GM23338 (cell line): ENCODE results near the gene RPL27A. TPM values are rescaled to one million over a fixed set of nuclear protein-coding genes. Genes with fewer than 3 reads are reported as not detected.

Experiments used
- ATAC-seq: fragments of 200-7000 bp; cut with Tn5 transposase; 3 replicates; pipeline ENCODE4 v1.9.1; 2020
- DNase-seq: peaks from one replicate; pipeline ENCODE4 v3.0.0-alpha.2; 2015; ENCODE audit warnings: low spot score
- H2AFZ ChIP-seq: fragments of 200-600 bp; sonication (generic); 2 replicates; pipeline ENCODE4 v1.8.0; 2016; ENCODE audit warnings: antibody characterized with exemption, mild to moderate bottlenecking, moderate library complexity
- H3F3A ChIP-seq: fragments of 200-600 bp; sonication (generic); replicated peaks from 2 replicates; pipeline ENCODE4 v1.8.0; 2017; ENCODE audit warnings: antibody characterized with exemption, mixed run types, low read depth
- H3K27ac ChIP-seq: fragments of 200-600 bp; sonication (generic); 2 replicates; pipeline ENCODE4 v1.6.1; 2016; ENCODE audit warnings: low read depth
- H3K27me3 ChIP-seq: fragments of 200-600 bp; sonication (generic); 2 replicates; pipeline ENCODE4 v1.8.0; 2016; ENCODE audit warnings: mild to moderate bottlenecking, mixed run types, moderate library complexity; ENCODE audit not compliant: insufficient read depth
- H3K36me3 ChIP-seq: fragments of 200-600 bp; sonication (generic); 2 replicates; pipeline ENCODE4 v1.8.0; 2016; ENCODE audit warnings: mild to moderate bottlenecking; ENCODE audit not compliant: insufficient read depth
- H3K4me1 ChIP-seq: fragments of 200-600 bp; sonication (generic); 2 replicates; pipeline ENCODE4 v1.8.0; 2016; ENCODE audit warnings: mild to moderate bottlenecking, moderate library complexity; ENCODE audit not compliant: insufficient read depth
- H3K4me2 ChIP-seq: fragments of 200-600 bp; sonication (generic); 2 replicates; pipeline ENCODE4 v1.7.1; 2017; ENCODE audit warnings: mixed run types
- H3K4me3 ChIP-seq: fragments of 200-600 bp; sonication (generic); 2 replicates; pipeline ENCODE4 v1.6.1; 2016; ENCODE audit warnings: mixed run types
- H3K79me2 ChIP-seq: fragments of 200-600 bp; sonication (generic); replicated peaks from 2 replicates; pipeline ENCODE4 v1.8.0; 2017; ENCODE audit warnings: mild to moderate bottlenecking; ENCODE audit not compliant: insufficient read depth
- H3K9me2 ChIP-seq: fragments of 200-600 bp; sonication (generic); 2 replicates; pipeline ENCODE4 v1.8.0; 2017; ENCODE audit not compliant: insufficient read depth
- H4K20me1 ChIP-seq: fragments of 200-600 bp; sonication (generic); replicated peaks from 2 replicates; pipeline ENCODE4 v1.8.0; 2017; ENCODE audit warnings: mild to moderate bottlenecking; ENCODE audit not compliant: insufficient read depth
- H3K27ac Mint-ChIP-seq: 2 replicates; pipeline ENCODE4 v1.8.0; 2020; ENCODE audit warnings: inconsistent platforms, mild to moderate bottlenecking, moderate library complexity, mixed read lengths
- H3K27me3 Mint-ChIP-seq: 3 replicates; pipeline ENCODE4 v1.8.0; 2022; ENCODE audit warnings: low read depth, mild to moderate bottlenecking, moderate library complexity, mixed read lengths, inconsistent platforms; ENCODE audit not compliant: insufficient read depth, poor library complexity
- H3K36me3 Mint-ChIP-seq: 3 replicates; pipeline ENCODE4 v1.8.0; 2021; ENCODE audit warnings: low read depth, mild to moderate bottlenecking, inconsistent platforms, moderate library complexity, mixed read lengths
- H3K4me1 Mint-ChIP-seq: 3 replicates; pipeline ENCODE4 v1.8.0; 2020; ENCODE audit warnings: mild to moderate bottlenecking, inconsistent platforms, mixed read lengths
- H3K4me3 Mint-ChIP-seq: 3 replicates; pipeline ENCODE4 v1.8.0; 2021; ENCODE audit warnings: moderate library complexity, mild to moderate bottlenecking, inconsistent platforms, mixed read lengths
- H3K9me3 Mint-ChIP-seq: 3 replicates; pipeline ENCODE4 v1.8.0; 2020; ENCODE audit warnings: moderate library complexity, mild to moderate bottlenecking, inconsistent platforms, mixed read lengths
- CREB1 ChIP-seq: fragments of 250-450 bp; sonication (Bioruptor Pico); IDR thresholded peaks from 2 replicates; pipeline ENCODE4 v1.5.0; 2020; ENCODE audit warnings: low read depth, mild to moderate bottlenecking, moderate library complexity
- EZH2phosphoT487 ChIP-seq: fragments of 200-600 bp; sonication (generic); IDR thresholded peaks from one replicate; pipeline ENCODE4 v1.8.1; 2018; ENCODE audit warnings: antibody characterized with exemption; ENCODE audit not compliant: unreplicated experiment
- REST ChIP-seq: IDR thresholded peaks from one replicate; pipeline ENCODE4 v1.6.1; 2018; ENCODE audit warnings: antibody characterized with exemption; ENCODE audit not compliant: unreplicated experiment
- ZNF114 ChIP-seq: fragments of 250-450 bp; sonication (Bioruptor Pico); IDR thresholded peaks from 2 replicates; pipeline ENCODE4 v1.5.0; 2020; ENCODE audit warnings: mild to moderate bottlenecking, moderate library complexity
- ZNF331 ChIP-seq: fragments of 250-450 bp; sonication (Bioruptor Pico); IDR thresholded peaks from 2 replicates; pipeline ENCODE4 v1.5.0; 2020; ENCODE audit warnings: low read depth, mild to moderate bottlenecking, moderate library complexity
- ZNF462 ChIP-seq: fragments of 250-450 bp; sonication (Bioruptor Pico); IDR thresholded peaks from 2 replicates; pipeline ENCODE4 v1.5.0; 2020; ENCODE audit warnings: mild to moderate bottlenecking, moderate library complexity
- polyA plus RNA-seq: library from polyadenylated mRNA; unstranded; fragments of >200 nt; fragmentation: Nextera tagmentation; extraction: Ambion mirVana; gene quantifications from 2 replicates; pipeline ENCODE4 v1.2.1, GENCODE V29; 2016
- total RNA-seq: library from RNA; depleted of rRNA; stranded (reverse); fragments of >200 nt; shearing (Covaris generic); gene quantifications from 2 replicates; pipeline ENCODE4 v1.2.3, GENCODE V29; 2014
- TF ChIP-seq, protein P1 (sequence below), 2 experiments: fragments of 200-600 bp in 1 of 2; sonication (generic) in 1 of 2; conservative IDR thresholded peaks; 2 replicates each; pipeline versions ENCODE4 v1.5.1 to v1.6.1; 2016 to 2017; ENCODE audit warnings: antibody characterized with exemption in 2 of 2, low read depth in 2 of 2, mild to moderate bottlenecking in 2 of 2, moderate library complexity in 1 of 2

Gene RPL27A
- total and polyA plus RNA-seq, 2 experiments from 2014 or later = 1,283 to 3,167 TPM

DNA sequence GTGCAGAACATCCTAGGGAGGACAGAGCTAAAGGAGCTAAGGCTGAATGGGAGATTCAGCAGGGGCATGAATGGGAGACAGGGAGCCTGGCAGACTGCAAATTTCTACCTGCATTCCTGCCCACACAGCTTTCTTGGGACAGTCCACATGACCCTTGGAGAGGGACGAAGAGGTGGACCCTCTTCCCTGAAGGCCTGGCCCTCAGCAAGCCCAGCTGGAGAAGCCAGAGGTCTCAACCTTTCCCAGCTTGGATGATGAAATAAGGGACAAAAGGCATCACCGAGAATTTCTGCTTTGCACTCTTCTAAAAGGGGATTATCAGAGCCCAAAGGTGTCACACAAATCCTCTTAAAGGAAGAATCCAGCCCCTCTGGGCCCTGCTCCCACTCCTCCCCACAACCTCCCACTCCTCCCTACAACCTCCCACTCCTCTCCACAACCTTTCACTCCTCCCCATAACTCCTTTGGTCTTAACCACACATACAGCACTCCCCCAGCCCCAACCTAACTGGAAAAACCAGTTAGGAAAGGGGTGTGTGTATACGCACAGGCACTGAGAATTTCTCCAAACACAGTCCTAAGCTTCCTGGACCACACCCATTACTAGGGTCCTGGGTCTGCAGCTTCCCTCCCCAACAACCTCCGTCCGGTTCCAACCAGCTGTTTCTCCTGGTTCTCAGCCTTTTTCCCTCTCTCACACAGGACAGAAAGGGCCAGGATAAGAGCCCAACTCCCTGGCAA is 38.4 kb downstream of the RPL27A start (continued):
- TF ChIP-seq ZNF462 (CRISPR knock-in tag) (no peak), ZNF331 (no peak), EZH2phosphoT487 (no peak)

DNA sequence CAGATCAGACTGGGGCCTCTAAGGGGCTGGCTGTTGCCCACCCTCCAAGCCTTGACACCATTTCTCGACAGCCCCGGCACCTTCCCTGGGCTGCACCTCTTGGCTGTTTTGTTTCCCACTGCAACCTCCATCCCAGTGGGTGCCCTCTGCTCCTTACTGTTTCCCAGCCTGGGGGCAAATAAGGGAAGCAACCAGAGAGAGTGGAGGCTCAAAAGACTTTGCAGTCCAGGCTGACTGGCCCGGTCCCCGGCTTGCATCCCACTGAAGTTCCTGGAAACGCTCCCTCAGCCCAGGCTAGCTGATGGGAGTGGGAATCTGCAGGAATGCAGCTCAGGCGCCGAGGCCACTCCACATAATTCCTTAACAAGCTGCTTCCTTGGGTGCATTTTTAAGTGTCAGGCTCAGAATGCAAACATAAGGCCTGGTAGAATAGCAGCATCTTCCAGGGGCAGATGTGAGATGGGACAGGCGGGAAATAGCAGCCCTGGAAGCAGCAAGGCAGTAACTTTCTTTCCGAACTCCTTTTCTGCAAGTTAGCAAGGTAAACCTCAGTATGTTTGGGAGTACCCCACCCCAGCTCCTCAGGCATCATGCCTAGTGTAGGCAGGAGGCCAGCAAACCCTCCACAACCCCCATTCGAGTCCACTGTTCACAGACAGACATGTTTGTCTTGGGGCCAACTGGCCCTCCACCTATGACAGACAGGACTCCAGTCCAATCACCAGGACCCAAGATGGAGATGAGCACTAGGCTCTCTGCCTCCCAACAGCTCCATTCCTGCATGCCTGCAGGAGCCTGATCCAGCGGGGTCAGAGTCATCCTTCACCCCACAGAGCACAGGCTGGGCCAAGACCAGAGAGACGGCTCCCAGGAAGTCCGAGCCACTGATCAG is 39.3 kb downstream of the RPL27A start:
- no peak for DNase-seq
- no peaks in the 10 kb centered on the region for H3K27me3 ChIP-seq
- H3K36me3 ChIP-seq = no peaks in the 10 kb centered on the region
- peak overlapping the region; percentile 50 for H3K27ac ChIP-seq
- Mint-ChIP-seq H3K9me3 (no peaks in the 10 kb centered on the region), H3K36me3 (peaks cover 9% of the 10 kb centered on the region), H3K27me3 (peaks cover 15% of the 10 kb centered on the region), H3K4me3 (no peak overlapping the region), H3K4me1 (peaks cover 60% of the 10 kb centered on the region), H3K27ac (peak overlapping the region; percentile 53)
- H4K20me1 ChIP-seq = no peaks in the 10 kb centered on the region
- H3F3A ChIP-seq = no peaks in the 10 kb centered on the region
- no peak overlapping the region for H2AFZ ChIP-seq
- H3K79me2 ChIP-seq = no peaks in the 10 kb centered on the region
- no peak overlapping the region for H3K4me3 ChIP-seq
- 0 out of 2 replicates have a peak overlapping the region, but pooled peaks have one; percentile 32 for H3K4me2 ChIP-seq
- peaks cover 11% of the 10 kb centered on the region; the same call in 1 of the 2 replicates for H3K4me1 ChIP-seq
- ATAC-seq = peak; percentile 25
- no peaks in the 10 kb centered on the region for H3K9me2 ChIP-seq
- no peak for TF ChIP-seq EZH2phosphoT487
- no peak for TF ChIP-seq ZNF114 (CRISPR knock-in tag)
- no peak for TF ChIP-seq CREB1 (CRISPR knock-in tag)
- TF ChIP-seq, protein P1, sequence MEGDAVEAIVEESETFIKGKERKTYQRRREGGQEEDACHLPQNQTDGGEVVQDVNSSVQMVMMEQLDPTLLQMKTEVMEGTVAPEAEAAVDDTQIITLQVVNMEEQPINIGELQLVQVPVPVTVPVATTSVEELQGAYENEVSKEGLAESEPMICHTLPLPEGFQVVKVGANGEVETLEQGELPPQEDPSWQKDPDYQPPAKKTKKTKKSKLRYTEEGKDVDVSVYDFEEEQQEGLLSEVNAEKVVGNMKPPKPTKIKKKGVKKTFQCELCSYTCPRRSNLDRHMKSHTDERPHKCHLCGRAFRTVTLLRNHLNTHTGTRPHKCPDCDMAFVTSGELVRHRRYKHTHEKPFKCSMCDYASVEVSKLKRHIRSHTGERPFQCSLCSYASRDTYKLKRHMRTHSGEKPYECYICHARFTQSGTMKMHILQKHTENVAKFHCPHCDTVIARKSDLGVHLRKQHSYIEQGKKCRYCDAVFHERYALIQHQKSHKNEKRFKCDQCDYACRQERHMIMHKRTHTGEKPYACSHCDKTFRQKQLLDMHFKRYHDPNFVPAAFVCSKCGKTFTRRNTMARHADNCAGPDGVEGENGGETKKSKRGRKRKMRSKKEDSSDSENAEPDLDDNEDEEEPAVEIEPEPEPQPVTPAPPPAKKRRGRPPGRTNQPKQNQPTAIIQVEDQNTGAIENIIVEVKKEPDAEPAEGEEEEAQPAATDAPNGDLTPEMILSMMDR (conservative IDR thresholded peaks at IDR 0.05; ENCODE audit: low read depth in 2 of 2) = no peak
- TF ChIP-seq ZNF331 = no peak
- TF ChIP-seq REST = no peak
